Kidney glomerular epithelial cell (primary cell): ENCODE results near the gene CACNA1C.

Experiments used
- DNase-seq: peaks from one replicate; lab custom pipeline; 2025; lab: John Stamatoyannopoulos, UW

Gene CACNA1C

GRCh38 chr12:2035431-2036055, 17.2 kb upstream of the CACNA1C start:
- no peak for DNase-seq

GRCh38 chr12:2039034-2039433, 13.8 kb upstream of the CACNA1C start:
- no peak for DNase-seq

- no peak for DNase-seq
Observed at GRCh38 chr12:2043054-2043453, 9.7 kb upstream of the CACNA1C start.

GRCh38 chr12:2044165-2044564, 8.6 kb upstream of the CACNA1C start:
- DNase-seq = no peak

- no peak for DNase-seq
Observed at GRCh38 chr12:2046957-2047356, 5.8 kb upstream of the CACNA1C start.

- DNase-seq = no peak
Observed at GRCh38 chr12:2047752-2048151, 5.0 kb upstream of the CACNA1C start.

GRCh38 chr12:2049604-2050540, 2.9 kb upstream of the CACNA1C start:
- no peak for DNase-seq

- DNase-seq = no peak
Observed at GRCh38 chr12:2051700-2052621, 826 bp upstream of the CACNA1C start.

- no peak for DNase-seq
Observed at GRCh38 chr12:2053691-2054090, 904 bp downstream of the CACNA1C start.

- no peak for DNase-seq
Observed at GRCh38 chr12:2054091-2055018, 1.6 kb downstream of the CACNA1C start.

- DNase-seq = peak; percentile 39
Observed at GRCh38 chr12:2057041-2057794, 4.4 kb downstream of the CACNA1C start.

GRCh38 chr12:2057795-2058408, 5.1 kb downstream of the CACNA1C start:
- no peak for DNase-seq

- DNase-seq = no peak
Observed at GRCh38 chr12:2058837-2059236, 6.0 kb downstream of the CACNA1C start.

GRCh38 chr12:2061402-2061801, 8.6 kb downstream of the CACNA1C start:
- no peak for DNase-seq

GRCh38 chr12:2064071-2064507, 11.3 kb downstream of the CACNA1C start:
- no peak for DNase-seq

- no peak for DNase-seq
Observed at GRCh38 chr12:2068653-2069052, 15.9 kb downstream of the CACNA1C start.

- no peak for DNase-seq
Observed at GRCh38 chr12:2070440-2071045, 17.8 kb downstream of the CACNA1C start.

GRCh38 chr12:2074792-2075191, 22.0 kb downstream of the CACNA1C start:
- no peak for DNase-seq

- DNase-seq = no peak
Observed at GRCh38 chr12:2075508-2076195, 22.9 kb downstream of the CACNA1C start.
